ENCODE data around the gene CASP9. TPM values are rescaled to one million over a fixed set of nuclear protein-coding genes. Genes with fewer than 3 reads are reported as not detected.

CASP9 gene
- total and polyA plus RNA-seq, 2 experiments from 2014 or later = 7.7 to 25.0 TPM

GRCh38 chr1:15510611-15511405 is 13.2 kb downstream of the CASP9 start:
- Mint-ChIP-seq H3K36me3 (ENCODE audit: low read depth) (peaks cover 15% of the 10 kb centered on the region), H3K27ac (peak overlapping the region; percentile 98), H3K4me3 (peak overlapping the region; percentile 9; the same call in 1 of the 3 replicates), H3K27me3 (ENCODE audit: insufficient read depth, low read depth, poor library complexity) (peaks cover 12% of the 10 kb centered on the region), H3K4me1 (peaks cover 46% of the 10 kb centered on the region), H3K9me3 (no peaks in the 10 kb centered on the region)
- H3K4me1 ChIP-seq (ENCODE audit: insufficient read depth) = peaks cover 34% of the 10 kb centered on the region
- peaks cover 4% of the 10 kb centered on the region; the same call in 1 of the 2 replicates for H3K79me2 ChIP-seq (replicated peaks; ENCODE audit: insufficient read depth)
- no peak for ATAC-seq
- H3K36me3 ChIP-seq (ENCODE audit: insufficient read depth) = no peaks in the 10 kb centered on the region
- H3F3A ChIP-seq (replicated peaks; ENCODE audit: low read depth) = peaks cover 20% of the 10 kb centered on the region; the same call in 1 of the 2 replicates
- no peak overlapping the region for H2AFZ ChIP-seq
- no peaks in the 10 kb centered on the region for H3K27me3 ChIP-seq (ENCODE audit: insufficient read depth)
- no peaks in the 10 kb centered on the region for H3K9me2 ChIP-seq (ENCODE audit: insufficient read depth)
- H3K4me3 ChIP-seq = no peak overlapping the region
- H3K27ac ChIP-seq (ENCODE audit: low read depth) = peak overlapping the region; percentile 19; the same call in 1 of the 2 replicates
- no peak for TF ChIP-seq STAT1 (IDR thresholded peaks at IDR 0.05; ENCODE audit: unreplicated experiment)
- TF ChIP-seq ZNF114 (CRISPR knock-in tag; IDR thresholded peaks at IDR 0.05) = no peak
- TF ChIP-seq ZNF331 (CRISPR knock-in tag; IDR thresholded peaks at IDR 0.05; ENCODE audit: low read depth) = no peak
- TF ChIP-seq EZH2 (IDR thresholded peaks at IDR 0.05; ENCODE audit: low read depth, unreplicated experiment) = no peak
- TF ChIP-seq JUNB (IDR thresholded peaks at IDR 0.05; ENCODE audit: unreplicated experiment) = no peak
- TF ChIP-seq EZH2phosphoT487 (IDR thresholded peaks at IDR 0.05; ENCODE audit: unreplicated experiment) = no peak
- TF ChIP-seq, protein P1, sequence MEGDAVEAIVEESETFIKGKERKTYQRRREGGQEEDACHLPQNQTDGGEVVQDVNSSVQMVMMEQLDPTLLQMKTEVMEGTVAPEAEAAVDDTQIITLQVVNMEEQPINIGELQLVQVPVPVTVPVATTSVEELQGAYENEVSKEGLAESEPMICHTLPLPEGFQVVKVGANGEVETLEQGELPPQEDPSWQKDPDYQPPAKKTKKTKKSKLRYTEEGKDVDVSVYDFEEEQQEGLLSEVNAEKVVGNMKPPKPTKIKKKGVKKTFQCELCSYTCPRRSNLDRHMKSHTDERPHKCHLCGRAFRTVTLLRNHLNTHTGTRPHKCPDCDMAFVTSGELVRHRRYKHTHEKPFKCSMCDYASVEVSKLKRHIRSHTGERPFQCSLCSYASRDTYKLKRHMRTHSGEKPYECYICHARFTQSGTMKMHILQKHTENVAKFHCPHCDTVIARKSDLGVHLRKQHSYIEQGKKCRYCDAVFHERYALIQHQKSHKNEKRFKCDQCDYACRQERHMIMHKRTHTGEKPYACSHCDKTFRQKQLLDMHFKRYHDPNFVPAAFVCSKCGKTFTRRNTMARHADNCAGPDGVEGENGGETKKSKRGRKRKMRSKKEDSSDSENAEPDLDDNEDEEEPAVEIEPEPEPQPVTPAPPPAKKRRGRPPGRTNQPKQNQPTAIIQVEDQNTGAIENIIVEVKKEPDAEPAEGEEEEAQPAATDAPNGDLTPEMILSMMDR (conservative IDR thresholded peaks at IDR 0.05; ENCODE audit: low read depth in 2 of 2) = no peak
- no peak for TF ChIP-seq ETS1 (IDR thresholded peaks at IDR 0.05)
- TF ChIP-seq, protein P2, sequence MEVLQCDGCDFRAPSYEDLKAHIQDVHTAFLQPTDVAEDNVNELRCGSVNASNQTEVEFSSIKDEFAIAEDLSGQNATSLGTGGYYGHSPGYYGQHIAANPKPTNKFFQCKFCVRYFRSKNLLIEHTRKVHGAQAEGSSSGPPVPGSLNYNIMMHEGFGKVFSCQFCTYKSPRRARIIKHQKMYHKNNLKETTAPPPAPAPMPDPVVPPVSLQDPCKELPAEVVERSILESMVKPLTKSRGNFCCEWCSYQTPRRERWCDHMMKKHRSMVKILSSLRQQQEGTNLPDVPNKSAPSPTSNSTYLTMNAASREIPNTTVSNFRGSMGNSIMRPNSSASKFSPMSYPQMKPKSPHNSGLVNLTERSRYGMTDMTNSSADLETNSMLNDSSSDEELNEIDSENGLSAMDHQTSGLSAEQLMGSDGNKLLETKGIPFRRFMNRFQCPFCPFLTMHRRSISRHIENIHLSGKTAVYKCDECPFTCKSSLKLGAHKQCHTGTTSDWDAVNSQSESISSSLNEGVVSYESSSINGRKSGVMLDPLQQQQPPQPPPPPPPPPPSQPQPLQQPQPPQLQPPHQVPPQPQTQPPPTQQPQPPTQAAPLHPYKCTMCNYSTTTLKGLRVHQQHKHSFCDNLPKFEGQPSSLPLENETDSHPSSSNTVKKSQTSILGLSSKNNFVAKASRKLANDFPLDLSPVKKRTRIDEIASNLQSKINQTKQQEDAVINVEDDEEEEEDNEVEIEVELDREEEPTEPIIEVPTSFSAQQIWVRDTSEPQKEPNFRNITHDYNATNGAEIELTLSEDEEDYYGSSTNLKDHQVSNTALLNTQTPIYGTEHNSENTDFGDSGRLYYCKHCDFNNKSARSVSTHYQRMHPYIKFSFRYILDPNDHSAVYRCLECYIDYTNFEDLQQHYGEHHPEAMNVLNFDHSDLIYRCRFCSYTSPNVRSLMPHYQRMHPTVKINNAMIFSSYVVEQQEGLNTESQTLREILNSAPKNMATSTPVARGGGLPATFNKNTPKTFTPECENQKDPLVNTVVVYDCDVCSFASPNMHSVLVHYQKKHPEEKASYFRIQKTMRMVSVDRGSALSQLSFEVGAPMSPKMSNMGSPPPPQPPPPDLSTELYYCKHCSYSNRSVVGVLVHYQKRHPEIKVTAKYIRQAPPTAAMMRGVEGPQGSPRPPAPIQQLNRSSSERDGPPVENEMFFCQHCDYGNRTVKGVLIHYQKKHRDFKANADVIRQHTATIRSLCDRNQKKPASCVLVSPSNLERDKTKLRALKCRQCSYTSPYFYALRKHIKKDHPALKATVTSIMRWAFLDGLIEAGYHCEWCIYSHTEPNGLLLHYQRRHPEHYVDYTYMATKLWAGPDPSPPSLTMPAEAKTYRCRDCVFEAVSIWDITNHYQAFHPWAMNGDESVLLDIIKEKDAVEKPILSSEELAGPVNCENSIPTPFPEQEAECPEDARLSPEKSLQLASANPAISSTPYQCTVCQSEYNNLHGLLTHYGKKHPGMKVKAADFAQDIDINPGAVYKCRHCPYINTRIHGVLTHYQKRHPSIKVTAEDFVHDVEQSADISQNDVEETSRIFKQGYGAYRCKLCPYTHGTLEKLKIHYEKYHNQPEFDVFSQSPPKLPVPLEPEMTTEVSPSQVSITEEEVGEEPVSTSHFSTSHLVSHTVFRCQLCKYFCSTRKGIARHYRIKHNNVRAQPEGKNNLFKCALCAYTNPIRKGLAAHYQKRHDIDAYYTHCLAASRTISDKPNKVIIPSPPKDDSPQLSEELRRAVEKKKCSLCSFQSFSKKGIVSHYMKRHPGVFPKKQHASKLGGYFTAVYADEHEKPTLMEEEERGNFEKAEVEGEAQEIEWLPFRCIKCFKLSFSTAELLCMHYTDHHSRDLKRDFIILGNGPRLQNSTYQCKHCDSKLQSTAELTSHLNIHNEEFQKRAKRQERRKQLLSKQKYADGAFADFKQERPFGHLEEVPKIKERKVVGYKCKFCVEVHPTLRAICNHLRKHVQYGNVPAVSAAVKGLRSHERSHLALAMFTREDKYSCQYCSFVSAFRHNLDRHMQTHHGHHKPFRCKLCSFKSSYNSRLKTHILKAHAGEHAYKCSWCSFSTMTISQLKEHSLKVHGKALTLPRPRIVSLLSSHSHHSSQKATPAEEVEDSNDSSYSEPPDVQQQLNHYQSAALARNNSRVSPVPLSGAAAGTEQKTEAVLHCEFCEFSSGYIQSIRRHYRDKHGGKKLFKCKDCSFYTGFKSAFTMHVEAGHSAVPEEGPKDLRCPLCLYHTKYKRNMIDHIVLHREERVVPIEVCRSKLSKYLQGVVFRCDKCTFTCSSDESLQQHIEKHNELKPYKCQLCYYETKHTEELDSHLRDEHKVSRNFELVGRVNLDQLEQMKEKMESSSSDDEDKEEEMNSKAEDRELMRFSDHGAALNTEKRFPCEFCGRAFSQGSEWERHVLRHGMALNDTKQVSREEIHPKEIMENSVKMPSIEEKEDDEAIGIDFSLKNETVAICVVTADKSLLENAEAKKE (CRISPR knock-in tag; IDR thresholded peaks at IDR 0.05) = no peak
- peak overlapping the region; percentile 32; the same call in 1 of the 2 replicates for H3K4me2 ChIP-seq
- DNase-seq (ENCODE audit: low spot score) = no peak
- no peaks in the 10 kb centered on the region; the same call in 1 of the 2 replicates for H4K20me1 ChIP-seq (replicated peaks; ENCODE audit: insufficient read depth)
